HG03575 (cell line): ENCODE data around the gene FBXW8.

Experiments
- ATAC-seq: cut with Tn5 transposase; IDR thresholded peaks from one replicate; pipeline ENCODE4 v1.9.1; 2021; ENCODE audit not compliant: unreplicated experiment, insufficient number of reproducible peaks, low FRiP score; ENCODE audit errors: extremely low read depth

Gene FBXW8

DNA sequence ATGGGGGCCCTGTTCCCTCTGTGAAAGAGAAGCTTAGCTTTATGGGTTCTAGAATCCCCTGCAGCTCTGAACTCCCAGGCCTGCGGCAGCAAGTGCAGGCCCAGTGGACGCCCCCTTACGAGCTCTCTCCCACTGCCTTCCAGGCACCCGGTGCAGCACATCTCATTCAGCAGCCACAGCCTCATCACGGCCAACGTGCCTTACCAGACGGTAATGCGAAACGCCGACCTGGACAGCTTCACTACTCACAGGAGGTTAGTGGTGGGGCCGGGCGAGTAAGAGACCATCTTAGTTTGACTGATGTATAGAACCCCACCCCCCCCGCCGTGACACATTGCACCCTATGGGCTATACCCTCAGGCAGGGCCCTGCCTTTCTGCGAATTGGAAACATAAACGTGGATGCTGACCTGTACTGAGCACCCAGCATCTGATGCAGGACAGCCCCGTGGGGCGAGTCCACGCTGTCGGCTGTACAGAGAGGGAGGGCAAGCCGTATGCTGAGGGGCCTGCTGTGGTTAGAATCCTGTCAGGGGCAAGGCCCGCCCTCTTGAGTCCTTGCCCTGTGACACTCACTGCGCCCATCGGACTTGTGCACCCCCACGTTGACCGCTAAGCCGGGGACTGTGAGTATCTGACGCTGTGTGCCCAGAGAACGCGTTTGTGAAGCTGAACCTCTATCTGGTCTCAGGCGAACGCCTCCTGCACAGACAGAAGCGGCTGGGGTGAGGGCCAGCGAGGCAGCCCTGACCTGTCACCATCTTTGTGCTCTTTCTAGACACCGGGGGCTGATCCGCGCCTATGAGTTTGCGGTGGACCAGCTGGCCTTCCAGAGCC, 116.7 kb downstream of the FBXW8 start:
- no peak for ATAC-seq

DNA sequence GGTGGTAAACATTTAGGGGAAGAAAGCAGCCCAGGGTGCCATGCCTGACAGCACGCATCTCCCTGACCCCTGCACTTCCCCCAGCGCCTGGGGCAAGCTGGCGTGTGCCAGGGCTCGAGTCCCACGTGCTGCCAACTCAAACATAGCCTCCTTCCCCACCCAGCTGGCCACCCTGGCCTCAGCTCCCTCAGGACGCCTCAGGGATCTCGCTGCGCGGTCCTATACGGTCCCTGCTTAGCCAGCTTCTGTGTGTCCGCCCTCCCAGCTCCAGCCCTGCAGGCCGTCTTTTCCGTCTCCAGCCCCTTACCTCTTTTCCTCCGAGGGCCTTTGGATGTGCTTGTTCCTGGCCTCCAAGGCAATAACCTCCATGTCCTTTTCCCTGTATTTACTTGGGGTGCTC, 117.5 kb downstream of the FBXW8 start:
- ATAC-seq, result no peak

DNA sequence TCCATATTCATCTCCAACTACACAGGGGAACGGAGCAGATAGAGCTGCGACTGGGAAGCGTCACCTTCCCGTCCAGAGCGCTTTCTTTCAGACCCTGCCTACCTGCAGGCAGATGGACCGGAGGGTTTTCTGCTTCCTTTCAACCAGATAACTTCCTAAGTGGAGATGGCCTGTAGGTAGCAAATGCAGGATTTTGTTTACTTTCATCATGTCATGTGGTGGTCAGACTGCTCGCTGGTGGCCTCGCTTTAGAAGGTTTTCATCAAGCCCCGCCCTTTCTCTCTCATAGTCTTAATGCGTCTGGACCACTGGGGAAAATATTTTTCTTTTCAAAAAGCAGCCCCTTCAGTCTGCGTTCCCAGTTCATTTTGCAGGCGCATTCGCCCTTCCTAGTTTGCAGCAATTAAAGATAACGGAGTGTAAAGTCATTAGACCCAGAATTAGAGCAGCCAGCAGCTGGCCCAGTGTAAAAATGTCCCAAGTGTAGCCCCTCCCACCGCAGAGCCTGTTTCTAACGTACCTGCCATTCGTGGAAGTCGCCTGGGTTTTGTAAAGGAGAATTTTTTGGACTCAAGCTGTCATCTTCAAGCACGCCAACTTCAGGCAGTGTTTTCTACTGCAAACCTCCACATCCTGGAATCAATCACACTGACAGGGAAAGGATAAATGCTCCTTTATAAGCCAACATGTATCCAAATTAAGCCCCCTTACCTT, 119.6 kb downstream of the FBXW8 start:
- ATAC-seq, result no peak

DNA sequence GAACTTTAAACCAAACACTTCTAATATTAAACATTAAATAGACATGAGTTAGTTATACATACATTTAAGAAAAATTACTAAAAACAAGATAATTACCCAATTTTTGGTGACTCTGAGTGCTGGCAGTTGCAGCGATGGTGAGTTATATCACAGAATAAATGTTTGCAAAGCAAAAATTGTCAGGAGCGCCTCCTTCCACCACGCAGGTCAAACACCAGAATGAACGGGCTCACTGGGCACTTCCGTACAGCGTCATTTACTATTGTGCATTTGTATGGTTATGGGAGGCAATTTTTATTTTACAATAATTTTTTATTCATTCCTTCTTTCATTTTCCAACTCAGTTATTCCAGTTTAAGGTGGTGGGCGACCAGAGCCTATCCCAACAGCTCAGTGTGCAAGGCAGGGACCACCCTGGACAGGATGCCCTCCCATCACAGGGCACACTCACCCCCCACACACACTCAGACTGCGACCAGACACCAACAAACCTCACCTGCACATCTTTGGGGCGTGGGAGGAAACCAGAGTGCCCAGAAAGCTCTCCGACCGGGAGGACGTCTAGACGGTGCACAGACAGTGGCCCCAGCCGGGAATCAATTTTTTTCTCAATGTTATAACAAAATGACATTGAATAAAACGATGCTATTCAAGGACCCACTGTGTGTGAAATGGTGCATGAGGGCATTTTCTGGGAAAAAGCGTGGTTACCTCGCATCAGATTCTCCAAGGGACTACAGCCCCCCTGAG, 121.3 kb downstream of the FBXW8 start:
- no peak for ATAC-seq

GRCh38 chr12:117032593-117033381, 122.0 kb downstream of the FBXW8 start:
- ATAC-seq, result no peak

- ATAC-seq, result no peak
Measured at GRCh38 chr12:117033382-117034221, 122.9 kb downstream of the FBXW8 start.

DNA sequence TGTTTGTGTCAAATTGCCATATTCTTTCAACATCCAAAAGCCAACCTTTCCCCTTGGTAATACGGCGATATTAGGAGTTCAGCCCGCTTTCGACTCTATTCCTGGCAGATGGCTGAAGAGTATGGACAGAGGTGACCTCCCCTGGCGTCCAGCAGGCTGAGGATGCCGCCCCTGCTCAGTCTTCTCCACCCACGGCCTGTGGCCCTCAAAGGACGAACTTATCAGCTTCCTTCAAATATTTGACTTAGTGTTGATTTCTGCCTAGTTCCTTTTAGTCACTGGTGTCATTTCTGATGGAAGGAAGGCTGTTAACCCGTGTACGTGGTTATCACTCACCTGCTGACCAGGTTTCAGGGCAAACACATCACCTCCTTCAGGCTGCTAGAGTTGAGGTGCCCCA, 123.5 kb downstream of the FBXW8 start:
- no peak for ATAC-seq

- no peak for ATAC-seq
Measured at GRCh38 chr12:117034701-117035151, 124.0 kb downstream of the FBXW8 start.

DNA sequence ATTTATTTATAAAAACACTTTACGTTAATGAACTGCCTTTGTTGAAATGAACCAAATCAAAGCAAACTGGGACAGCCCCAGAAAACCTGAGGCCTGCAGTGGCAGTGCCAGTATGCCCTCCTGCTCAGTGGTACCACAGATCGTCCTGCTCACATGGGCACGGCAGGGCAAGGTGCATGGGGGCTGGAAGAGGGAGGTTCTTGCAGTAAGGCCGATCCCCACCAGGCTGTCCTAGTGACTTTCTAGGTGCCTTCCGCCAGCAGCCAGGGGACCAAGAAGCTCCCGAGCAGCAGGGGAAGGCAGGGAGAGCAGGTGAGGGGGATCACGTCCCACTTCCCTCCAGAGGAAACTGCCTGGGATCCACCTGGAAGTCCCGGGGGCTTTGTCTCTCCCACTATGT, 124.5 kb downstream of the FBXW8 start:
- no peak for ATAC-seq

DNA sequence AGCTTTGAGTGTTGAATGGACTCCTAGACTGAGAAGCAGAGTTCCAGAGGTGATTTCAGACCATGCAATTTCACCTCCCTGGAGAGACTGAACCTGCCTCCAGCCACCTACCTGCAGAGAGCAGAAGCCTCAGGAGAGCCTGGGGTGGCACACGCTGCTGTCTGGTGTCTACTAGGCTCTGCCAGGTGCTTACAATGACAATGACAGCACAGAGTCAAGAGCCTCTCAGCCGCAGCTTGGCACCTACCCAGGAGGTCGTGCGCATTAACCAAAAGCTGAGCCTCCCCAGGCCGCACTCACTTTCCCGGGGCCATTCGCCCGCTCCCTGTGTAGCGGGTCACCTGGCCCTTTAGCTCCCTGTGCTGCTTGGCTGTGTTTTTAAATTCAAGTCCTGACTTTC, 125.3 kb downstream of the FBXW8 start:
- no peak for ATAC-seq

DNA sequence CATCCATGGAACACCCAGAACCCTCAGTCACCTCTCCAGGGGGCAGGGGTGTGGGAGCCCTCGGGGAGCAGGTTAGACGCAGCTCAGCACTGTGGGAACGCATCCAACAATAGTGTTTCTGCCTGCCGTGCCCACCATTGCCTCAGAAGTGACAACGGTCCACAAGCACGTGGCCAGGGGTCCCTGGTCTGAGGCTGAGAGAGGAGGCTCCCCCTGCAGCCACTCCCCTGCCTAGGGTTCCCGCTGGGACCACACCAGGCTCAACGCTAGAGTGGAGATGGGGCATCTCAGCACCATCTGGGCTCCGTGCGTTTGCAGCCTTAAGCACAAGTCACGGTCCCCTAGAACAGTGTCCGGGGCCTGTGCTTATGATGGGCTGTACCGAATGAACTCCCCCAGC, 125.8 kb downstream of the FBXW8 start:
- ATAC-seq, result no peak

- ATAC-seq, result no peak
Measured at GRCh38 chr12:117037289-117038022, 126.7 kb downstream of the FBXW8 start.

DNA sequence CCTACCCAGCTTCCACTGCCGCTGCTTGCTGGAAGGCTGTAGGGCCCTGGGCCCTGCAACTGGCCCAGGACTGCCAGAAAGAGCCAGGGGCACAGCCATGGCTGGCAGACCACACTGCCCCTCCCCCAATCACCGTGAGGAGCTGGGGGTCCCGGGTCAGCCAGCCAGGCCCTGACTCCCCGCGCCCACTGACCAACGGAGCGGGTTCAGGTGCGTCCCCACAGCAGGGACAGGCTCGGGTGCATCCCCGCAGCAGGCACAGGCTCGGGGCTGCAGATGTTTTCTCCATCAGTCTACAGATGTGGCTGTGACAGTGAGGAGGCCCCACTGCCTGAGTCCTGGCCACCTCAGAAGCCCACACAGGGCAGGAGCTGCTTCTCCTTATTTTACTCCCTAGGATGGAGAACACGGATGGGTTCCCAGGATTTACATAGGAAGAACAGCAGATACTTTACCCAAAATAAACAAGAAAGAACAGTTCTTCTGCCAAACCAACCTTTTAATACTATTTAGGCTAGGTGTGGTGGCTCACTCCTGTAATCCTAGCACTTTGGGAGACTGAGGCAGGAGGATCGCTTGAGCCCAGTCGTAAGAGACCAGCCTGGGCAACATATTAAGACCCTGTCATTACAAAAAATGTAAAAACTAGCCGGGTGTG, 127.4 kb downstream of the FBXW8 start:
- no peak for ATAC-seq

DNA sequence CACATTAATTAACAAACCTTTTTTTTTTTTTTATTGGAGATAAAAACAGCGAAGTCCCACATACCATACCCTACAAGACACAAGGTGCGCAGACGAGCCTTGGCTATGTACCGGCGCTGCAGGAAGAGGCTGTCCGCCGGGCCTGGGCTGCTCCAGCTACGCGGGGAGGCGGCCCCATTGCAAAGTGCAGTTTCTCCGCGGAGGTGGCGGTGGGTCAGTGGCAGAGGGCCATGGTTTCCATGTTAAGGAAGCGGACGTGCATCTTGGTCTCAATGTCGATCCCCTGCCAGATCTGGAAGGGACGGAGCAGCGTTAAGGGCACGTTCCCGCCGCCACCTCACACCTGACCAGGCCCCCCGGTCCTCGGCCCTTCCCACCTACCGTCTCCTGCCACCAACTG, 128.2 kb downstream of the FBXW8 start:
- no peak for ATAC-seq

- no peak for ATAC-seq
Measured at GRCh38 chr12:117039891-117040309, 129.2 kb downstream of the FBXW8 start.

DNA sequence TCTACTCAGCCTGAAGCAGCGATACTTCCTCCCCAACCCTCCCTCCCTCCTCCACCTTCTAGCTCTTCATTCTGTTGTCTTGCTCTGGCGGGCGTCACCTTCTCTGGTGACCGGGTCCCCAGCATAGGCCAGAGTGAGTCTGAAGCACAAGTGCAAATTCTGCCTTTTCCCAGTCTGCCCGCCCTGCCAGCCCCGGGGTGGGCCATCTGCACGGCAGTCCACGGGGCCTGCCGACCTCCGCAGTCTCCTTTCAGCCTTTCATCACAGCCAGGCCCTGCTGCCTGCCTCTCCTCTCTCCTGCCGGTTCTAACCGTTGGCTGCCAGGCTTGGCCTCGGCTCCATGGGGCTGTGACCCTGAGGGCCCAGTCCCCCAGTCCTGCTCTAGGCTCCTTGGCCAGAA, 129.7 kb downstream of the FBXW8 start:
- no peak for ATAC-seq

GRCh38 chr12:117041798-117042170, 131.0 kb downstream of the FBXW8 start:
- ATAC-seq, result no peak
